H9 (cell line): ENCODE results near the gene TAGLN2. TPM values are rescaled to one million over a fixed set of nuclear protein-coding genes. Genes with fewer than 3 reads are reported as not detected.

Experiments used
- DNase-seq: peaks from one replicate; pipeline ENCODE4 v3.0.0-alpha.2; 2017
- H2AFZ ChIP-seq: one replicate; pipeline ENCODE4 v1.6.1; 2013; ENCODE audit warnings: mild to moderate bottlenecking, low read length, control low read depth, moderate library complexity
- H2AK5ac ChIP-seq: 2 replicates; pipeline ENCODE4 v1.6.1; 2013; ENCODE audit warnings: low read length, control low read depth, mixed read lengths; ENCODE audit not compliant: insufficient read length
- H2BK120ac ChIP-seq: one replicate; pipeline ENCODE4 v1.6.1; 2013; ENCODE audit warnings: low read depth, mild to moderate bottlenecking, low read length, control low read depth, inconsistent platforms; ENCODE audit not compliant: poor library complexity, severe bottlenecking
- H2BK12ac ChIP-seq: 2 replicates; pipeline ENCODE4 v1.6.1; 2013; ENCODE audit warnings: low read length, control low read depth, mixed read lengths, low read depth; ENCODE audit not compliant: insufficient read length
- H2BK15ac ChIP-seq: 2 replicates; pipeline ENCODE4 v1.6.1; 2013; ENCODE audit warnings: low read depth, low read length, control low read depth
- H2BK20ac ChIP-seq: one replicate; pipeline ENCODE4 v1.6.1; 2013; ENCODE audit warnings: low read depth, mild to moderate bottlenecking, low read length, control low read depth, inconsistent platforms; ENCODE audit not compliant: poor library complexity, severe bottlenecking
- H2BK5ac ChIP-seq: 2 replicates; pipeline ENCODE4 v1.6.1; 2013; ENCODE audit warnings: low read length, control low read depth, mixed read lengths; ENCODE audit not compliant: insufficient read length
- H3K14ac ChIP-seq: 2 replicates; pipeline ENCODE4 v1.6.1; 2013; ENCODE audit warnings: low read length, control low read depth; ENCODE audit not compliant: insufficient read depth
- H3K18ac ChIP-seq: 2 replicates; pipeline ENCODE4 v1.6.1; 2013; ENCODE audit warnings: low read depth, mild to moderate bottlenecking, mixed read lengths, low read length, control low read depth; ENCODE audit not compliant: insufficient read length
- H3K23ac ChIP-seq: 2 replicates; pipeline ENCODE4 v1.6.1; 2013; ENCODE audit warnings: low read length, control low read depth, mixed read lengths, low read depth; ENCODE audit not compliant: insufficient read length
- H3K23me2 ChIP-seq: 2 replicates; pipeline ENCODE4 v1.6.1; 2013; ENCODE audit warnings: low read depth, mild to moderate bottlenecking, mixed read lengths, low read length, control low read depth; ENCODE audit not compliant: insufficient read length, poor library complexity, severe bottlenecking
- H3K27ac ChIP-seq: 2 replicates; pipeline ENCODE4 v1.5.1; 2013; ENCODE audit warnings: low read length, control low read depth, mixed read lengths, low read depth; ENCODE audit not compliant: insufficient read length
- H3K27me3 ChIP-seq: 2 replicates; pipeline ENCODE4 v1.6.1; 2013; ENCODE audit warnings: low read length, control low read depth, inconsistent platforms; ENCODE audit not compliant: insufficient read depth
- H3K4ac ChIP-seq: 2 replicates; pipeline ENCODE4 v1.6.1; 2013; ENCODE audit warnings: low read depth, mild to moderate bottlenecking, control low read depth, inconsistent platforms, low read length, moderate library complexity
- H3K4me1 ChIP-seq: 2 replicates; pipeline ENCODE4 v1.6.1; 2013; ENCODE audit warnings: low read length, control low read depth, inconsistent platforms; ENCODE audit not compliant: insufficient read depth
- H3K4me2 ChIP-seq: 2 replicates; pipeline ENCODE4 v1.6.1; 2013; ENCODE audit warnings: low read length, control low read depth, mixed read lengths; ENCODE audit not compliant: insufficient read length, insufficient read depth
- H3K56ac ChIP-seq: 2 replicates; pipeline ENCODE4 v1.6.1; 2013; ENCODE audit warnings: low read depth, mild to moderate bottlenecking, mixed read lengths, low read length, control low read depth; ENCODE audit not compliant: insufficient read length
- H3K79me1 ChIP-seq: 2 replicates; pipeline ENCODE4 v1.6.1; 2013; ENCODE audit warnings: low read depth, mild to moderate bottlenecking, moderate library complexity, low read length, control low read depth, inconsistent platforms; ENCODE audit not compliant: insufficient read depth, poor library complexity, severe bottlenecking
- H3K79me2 ChIP-seq: 2 replicates; pipeline ENCODE4 v1.6.1; 2013; ENCODE audit warnings: low read length, control low read depth, inconsistent platforms; ENCODE audit not compliant: insufficient read depth
- H3K9ac ChIP-seq: 2 replicates; pipeline ENCODE4 v1.6.1; 2013; ENCODE audit warnings: low read length, control low read depth, mixed read lengths; ENCODE audit not compliant: insufficient read length; ENCODE audit errors: extremely low read depth
- H3K9me3 ChIP-seq: one replicate; pipeline ENCODE4 v1.6.1; 2013; ENCODE audit warnings: low read depth, low read length, inconsistent platforms; ENCODE audit not compliant: control insufficient read depth
- H3T11ph ChIP-seq: one replicate; pipeline ENCODE4 v1.6.1; 2013; ENCODE audit warnings: mild to moderate bottlenecking, low read length, control low read depth, inconsistent platforms
- H4K20me1 ChIP-seq: one replicate; pipeline ENCODE4 v1.6.1; 2013; ENCODE audit not compliant: control insufficient read depth, insufficient read length, insufficient read depth
- H4K5ac ChIP-seq: 2 replicates; pipeline ENCODE4 v1.6.1; 2013; ENCODE audit warnings: low read depth, mild to moderate bottlenecking, mixed read lengths, low read length, control low read depth; ENCODE audit not compliant: insufficient read length
- H4K8ac ChIP-seq: replicated peaks from 2 replicates; pipeline ENCODE4 v1.6.1; 2013; ENCODE audit warnings: low read length, control low read depth, mixed read lengths, low read depth; ENCODE audit not compliant: insufficient read length
- H4K91ac ChIP-seq: 2 replicates; pipeline ENCODE4 v1.6.1; 2013; ENCODE audit warnings: low read depth, mild to moderate bottlenecking, moderate library complexity, mixed read lengths, low read length, control low read depth; ENCODE audit not compliant: insufficient read length
- H3K27ac Mint-ChIP-seq, 3 experiments: 2 replicates in 2 of 3; 3 replicates in 1 of 3; pipeline ENCODE4 v1.8.0; 2020 to 2021; ENCODE audit warnings: mixed read lengths in 3 of 3, mild to moderate bottlenecking in 1 of 3, moderate library complexity in 1 of 3
- H3K27me3 Mint-ChIP-seq: 2 replicates; pipeline ENCODE4 v1.8.0; 2021; ENCODE audit warnings: low read depth, mild to moderate bottlenecking, moderate library complexity, mixed read lengths
- H3K36me3 Mint-ChIP-seq, 3 experiments: 2 replicates in 2 of 3; 3 replicates in 1 of 3; pipeline ENCODE4 v1.8.0; 2020 to 2021; ENCODE audit warnings: low read depth in 3 of 3, mixed read lengths in 3 of 3; ENCODE audit not compliant: insufficient read depth in 1 of 3
- H3K4me1 Mint-ChIP-seq, 2 experiments: 2 replicates each; pipeline ENCODE4 v1.8.0; 2020; ENCODE audit warnings: mixed read lengths in 2 of 2
- H3K4me3 Mint-ChIP-seq, 2 experiments: 2 replicates in 1 of 2; 3 replicates in 1 of 2; pipeline ENCODE4 v1.8.0; 2020 to 2021; ENCODE audit warnings: mild to moderate bottlenecking in 2 of 2, mixed read lengths in 2 of 2, moderate library complexity in 1 of 2
- H3K9me3 Mint-ChIP-seq, 2 experiments: 2 replicates in 1 of 2; 3 replicates in 1 of 2; pipeline ENCODE4 v1.8.0; 2020; ENCODE audit warnings: mild to moderate bottlenecking in 2 of 2, mixed read lengths in 2 of 2, moderate library complexity in 1 of 2
- WGBS: extraction: QIAGEN DNeasy Blood & Tissue Kit; methylation state at CpG from one replicate; pipeline ENCODE4 v1.1.7; 2013; ENCODE audit warnings: missing lambda C conversion rate, low lambda C conversion rate, mixed read lengths; ENCODE audit not compliant: insufficient read length; ENCODE audit errors: extremely low coverage; 5-methylcytosine and 5-hydroxymethylcytosine counted together
- total RNA-seq: library from RNA; stranded (reverse); gene quantifications from 2 replicates; pipeline ENCODE4 v1.2.1, GENCODE V29; 2021
- TF ChIP-seq, protein P1 (sequence below): fragments of 200-600 bp; sonication (generic); conservative IDR thresholded peaks from 3 replicates; pipeline ENCODE4 v1.8.0; 2021; ENCODE audit warnings: antibody characterized with exemption, mild to moderate bottlenecking

The TAGLN2 gene
- total RNA-seq, 1 experiment from 2014 or later, result 76.7 TPM

DNA sequence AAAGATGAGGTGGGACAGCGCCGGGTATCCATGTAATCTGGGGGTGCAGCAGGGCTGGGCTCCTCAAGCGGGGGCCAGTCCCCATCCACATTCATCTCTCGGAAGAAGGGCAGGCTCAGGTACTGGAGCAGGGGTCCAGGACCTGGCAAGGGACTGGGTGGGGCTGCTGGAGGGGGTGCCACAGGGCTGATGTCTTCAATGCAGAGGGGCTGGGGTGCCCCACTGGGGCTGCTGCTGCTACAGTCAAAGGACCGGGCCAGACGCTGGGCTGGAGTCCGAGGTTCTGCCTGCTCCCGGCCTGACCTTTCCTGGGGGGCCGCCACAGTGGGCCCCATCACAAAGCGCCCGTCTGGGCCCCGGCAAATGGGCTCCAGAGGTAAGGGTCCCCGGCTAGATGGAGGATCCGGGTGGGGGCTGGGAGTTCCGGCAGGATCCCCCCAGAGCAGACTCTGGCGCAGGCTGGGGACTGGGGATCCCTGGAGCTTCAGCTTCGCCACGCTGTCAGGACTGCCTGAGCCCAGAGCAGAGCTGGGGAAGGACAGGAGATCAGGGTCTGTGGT is 3.3 kb upstream of the TAGLN2 start:
- no peak overlapping the region for H3K4me3 Mint-ChIP-seq
- peaks cover 16 to 28% (median 25%) of the 10 kb centered on the region in 3 experiments for H3K36me3 Mint-ChIP-seq
- no peak overlapping the region for H3K14ac ChIP-seq
- H3K56ac ChIP-seq, result no peak overlapping the region
- no peaks in the 10 kb centered on the region for H3K79me2 ChIP-seq
- H2BK12ac ChIP-seq, result no peak overlapping the region
- no peak overlapping the region for H2BK5ac ChIP-seq
- H3K9ac ChIP-seq, result no peak overlapping the region
- peaks cover 17% of the 10 kb centered on the region for H3K23me2 ChIP-seq
- H3K4me2 ChIP-seq, result no peak overlapping the region
- no CpG with 5 or more reads among the region's 18 CpGs for WGBS
- no peak overlapping the region for H4K8ac ChIP-seq
- H3K27ac Mint-ChIP-seq, result peak overlapping the region in 2 of 3 experiments; percentile 53 to 84; a peak in 1 of 7 replicates
- no peak overlapping the region for H4K5ac ChIP-seq
- no peak overlapping the region for H2BK120ac ChIP-seq
- no peak overlapping the region for H3T11ph ChIP-seq
- H2AFZ ChIP-seq, result no peak overlapping the region
- H2BK20ac ChIP-seq, result no peak overlapping the region
- no peak overlapping the region for H2AK5ac ChIP-seq
- peaks cover 20 to 21% of the 10 kb centered on the region in 2 experiments for H3K4me1 Mint-ChIP-seq
- no peak overlapping the region for H4K91ac ChIP-seq
- H3K27ac ChIP-seq, result no peak overlapping the region
- peaks cover 9% of the 10 kb centered on the region for H3K27me3 Mint-ChIP-seq
- H4K20me1 ChIP-seq, result no peaks in the 10 kb centered on the region
- H3K9me3 ChIP-seq, result no peaks in the 10 kb centered on the region
- H3K27me3 ChIP-seq, result no peaks in the 10 kb centered on the region
- H3K9me3 Mint-ChIP-seq, result no peaks in the 10 kb centered on the region; a peak in 1 of 5 replicates
- no peak overlapping the region for H2BK15ac ChIP-seq
- no peak for DNase-seq
- no peak overlapping the region for H3K4ac ChIP-seq
- no peak overlapping the region for H3K18ac ChIP-seq
- H3K79me1 ChIP-seq, result no peaks in the 10 kb centered on the region
- no peak overlapping the region for H3K23ac ChIP-seq
- TF ChIP-seq, protein P1, sequence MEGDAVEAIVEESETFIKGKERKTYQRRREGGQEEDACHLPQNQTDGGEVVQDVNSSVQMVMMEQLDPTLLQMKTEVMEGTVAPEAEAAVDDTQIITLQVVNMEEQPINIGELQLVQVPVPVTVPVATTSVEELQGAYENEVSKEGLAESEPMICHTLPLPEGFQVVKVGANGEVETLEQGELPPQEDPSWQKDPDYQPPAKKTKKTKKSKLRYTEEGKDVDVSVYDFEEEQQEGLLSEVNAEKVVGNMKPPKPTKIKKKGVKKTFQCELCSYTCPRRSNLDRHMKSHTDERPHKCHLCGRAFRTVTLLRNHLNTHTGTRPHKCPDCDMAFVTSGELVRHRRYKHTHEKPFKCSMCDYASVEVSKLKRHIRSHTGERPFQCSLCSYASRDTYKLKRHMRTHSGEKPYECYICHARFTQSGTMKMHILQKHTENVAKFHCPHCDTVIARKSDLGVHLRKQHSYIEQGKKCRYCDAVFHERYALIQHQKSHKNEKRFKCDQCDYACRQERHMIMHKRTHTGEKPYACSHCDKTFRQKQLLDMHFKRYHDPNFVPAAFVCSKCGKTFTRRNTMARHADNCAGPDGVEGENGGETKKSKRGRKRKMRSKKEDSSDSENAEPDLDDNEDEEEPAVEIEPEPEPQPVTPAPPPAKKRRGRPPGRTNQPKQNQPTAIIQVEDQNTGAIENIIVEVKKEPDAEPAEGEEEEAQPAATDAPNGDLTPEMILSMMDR, result no peak
- no peaks in the 10 kb centered on the region; the same call in 1 of the 2 replicates for H3K4me1 ChIP-seq
